GM19372 (cell line): ENCODE results near the gene PAPOLA.
A peak's percentile ranks its signal among the peaks of the same experiment; 100 is the strongest.
"Not testable (repeated sequence)": the region's sequence is repeated elsewhere in the genome, so short reads cannot be mapped to it uniquely, and the experiment has no call there.

ENCODE experiments used
- ATAC-seq: cut with Tn5 transposase; IDR thresholded peaks from one replicate; pipeline ENCODE4 v1.9.1; 2021; ENCODE audit warnings: mild to moderate bottlenecking, low read depth, moderate library complexity; ENCODE audit not compliant: unreplicated experiment

The PAPOLA gene

DNA sequence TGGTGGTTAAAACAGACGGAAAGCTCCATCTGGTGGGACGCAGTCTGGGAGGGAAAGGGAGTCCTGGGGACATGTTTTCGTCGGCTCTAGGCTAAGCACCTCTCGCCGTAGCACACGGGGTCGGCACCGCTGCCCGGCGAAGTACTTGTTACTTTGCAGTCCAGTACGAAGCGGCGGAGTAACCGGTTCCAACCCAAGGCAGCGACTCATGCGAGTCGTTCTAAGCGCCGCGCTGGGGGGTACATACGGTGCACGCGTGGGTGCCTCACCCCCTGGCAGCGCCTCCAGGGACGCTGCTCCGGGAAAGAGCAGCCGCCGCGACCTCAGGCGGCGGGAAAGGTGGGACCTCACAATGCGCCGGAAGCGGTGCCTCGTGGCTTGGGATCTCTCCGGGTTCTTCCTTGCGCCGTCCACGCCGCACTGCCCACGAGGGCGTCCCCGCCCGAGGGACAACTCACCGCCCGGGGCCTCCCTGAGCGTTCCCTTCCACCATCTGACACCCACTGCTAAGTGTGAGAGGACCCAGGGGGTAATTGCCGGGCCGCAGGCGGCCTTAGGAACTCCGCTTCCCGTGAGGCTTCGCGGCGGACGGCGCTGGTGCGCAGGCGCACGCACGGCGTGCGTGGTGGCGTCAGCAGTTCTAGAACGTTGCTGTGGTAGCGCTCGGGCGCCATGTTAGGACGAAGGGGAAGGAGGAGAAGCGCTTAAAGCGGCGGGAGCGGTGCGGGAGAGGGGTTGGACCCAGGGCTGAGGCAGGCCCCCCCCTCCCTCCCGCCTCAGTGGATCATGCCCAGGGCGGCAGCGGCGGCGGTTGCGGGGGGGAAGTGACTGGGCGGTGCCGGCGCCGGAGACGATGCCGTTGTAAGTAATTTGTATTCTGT lies at the start of gene PAPOLA:
Gene PAPOLA (plus strand): TSS at position 643 of the 881 bp plus-strand sequence. CDS start 211 bp downstream, at position 854.
- peak; percentile 85 for ATAC-seq

DNA sequence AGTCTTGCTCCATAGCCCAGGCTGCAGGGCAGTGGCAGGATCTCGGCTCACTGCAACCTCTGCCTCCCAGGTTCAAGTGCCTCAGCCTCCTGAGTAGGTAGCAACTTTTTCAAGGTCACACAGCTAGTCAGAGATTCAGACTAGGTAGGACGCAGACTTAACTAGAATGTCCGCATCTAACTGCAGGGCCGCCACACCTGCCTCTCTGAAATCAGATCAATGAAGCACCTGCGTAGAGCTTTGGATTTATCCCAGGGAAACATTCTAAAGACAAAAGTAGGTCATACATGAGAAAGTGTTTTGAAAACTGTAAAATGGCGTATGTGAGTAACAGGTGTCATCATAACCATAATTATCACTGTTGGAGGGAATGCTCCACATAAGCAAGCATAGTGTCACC lies 49.5 kb upstream of the PAPOLA start:
- no peak for ATAC-seq

DNA sequence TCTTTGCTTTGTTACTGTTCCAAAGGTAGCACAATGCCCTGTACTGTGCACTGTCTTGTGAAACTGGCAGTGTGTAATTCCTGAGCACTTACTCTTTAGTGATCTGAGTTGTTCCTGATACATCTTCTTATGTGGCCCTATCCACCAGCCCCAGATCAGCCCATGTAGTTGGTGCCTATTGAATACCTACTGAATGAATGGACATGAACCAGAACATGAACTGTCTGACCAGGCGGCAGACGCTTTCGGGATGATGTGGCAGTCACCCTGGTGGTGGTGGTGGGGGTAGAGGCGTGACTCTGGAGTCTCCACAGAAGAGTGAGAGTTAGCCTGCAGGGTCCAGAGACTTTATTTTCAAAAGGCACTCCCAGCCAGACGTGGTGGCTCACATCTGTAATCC lies 46.6 kb upstream of the PAPOLA start:
- ATAC-seq: no peak

DNA sequence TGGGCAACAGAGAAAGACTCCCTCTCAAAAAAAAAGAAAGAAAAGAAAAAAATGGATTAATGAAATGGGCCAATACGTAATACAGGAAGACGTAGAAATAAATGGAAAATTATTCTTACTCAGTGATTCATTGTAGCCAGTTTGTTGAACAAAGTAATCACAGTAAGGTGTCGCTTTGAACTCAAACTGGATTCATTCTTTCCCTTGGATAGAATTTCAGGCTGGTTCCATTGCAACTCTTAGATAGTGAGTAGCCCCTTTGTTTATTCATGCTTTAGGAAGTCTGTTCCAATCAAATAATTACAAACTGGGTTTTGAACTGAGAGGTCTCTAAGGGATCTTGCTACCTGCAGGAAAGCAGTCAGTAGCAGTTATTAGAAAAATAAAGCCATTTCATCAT lies 42.3 kb upstream of the PAPOLA start:
- no peak for ATAC-seq

DNA sequence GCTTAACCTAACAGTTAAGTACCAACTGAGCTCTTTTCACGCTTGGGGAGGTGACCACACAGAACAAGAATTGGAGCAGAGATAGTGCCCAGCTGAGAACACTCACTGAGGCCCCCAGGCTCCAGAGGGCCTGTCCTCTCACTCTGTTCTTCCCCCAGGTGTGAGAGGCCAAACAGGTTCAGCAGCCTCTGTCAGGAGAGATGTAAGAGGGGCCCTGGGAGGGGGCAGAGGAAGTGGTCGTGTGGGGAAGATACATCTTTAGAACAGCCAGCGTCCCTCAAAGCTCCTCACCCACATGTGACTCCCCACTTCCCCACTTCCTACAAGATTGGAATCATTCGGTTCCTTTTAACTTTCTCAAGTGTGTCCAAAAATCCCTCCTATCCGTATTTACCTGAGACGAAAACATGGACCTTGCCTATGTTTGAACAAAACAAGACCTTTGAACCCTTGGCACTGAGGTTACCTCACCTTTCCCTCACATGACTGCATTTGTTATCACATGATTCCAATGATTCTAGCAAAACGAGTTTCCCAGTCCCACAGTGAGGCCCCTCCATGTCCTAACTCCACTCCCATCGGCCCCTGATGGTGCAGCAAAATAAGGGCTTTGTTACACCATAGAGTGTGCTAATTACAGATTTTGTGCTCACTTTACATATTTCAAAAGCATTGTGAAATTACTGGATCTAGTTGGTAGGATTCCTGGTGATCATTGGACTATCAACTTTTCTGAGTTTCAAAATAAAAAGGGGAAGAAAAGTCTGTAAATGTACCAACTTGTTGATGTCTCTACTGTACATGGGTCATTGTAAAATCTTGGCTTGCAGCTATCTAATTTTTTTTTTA lies 40.0 kb upstream of the PAPOLA start:
- no peak for ATAC-seq

DNA sequence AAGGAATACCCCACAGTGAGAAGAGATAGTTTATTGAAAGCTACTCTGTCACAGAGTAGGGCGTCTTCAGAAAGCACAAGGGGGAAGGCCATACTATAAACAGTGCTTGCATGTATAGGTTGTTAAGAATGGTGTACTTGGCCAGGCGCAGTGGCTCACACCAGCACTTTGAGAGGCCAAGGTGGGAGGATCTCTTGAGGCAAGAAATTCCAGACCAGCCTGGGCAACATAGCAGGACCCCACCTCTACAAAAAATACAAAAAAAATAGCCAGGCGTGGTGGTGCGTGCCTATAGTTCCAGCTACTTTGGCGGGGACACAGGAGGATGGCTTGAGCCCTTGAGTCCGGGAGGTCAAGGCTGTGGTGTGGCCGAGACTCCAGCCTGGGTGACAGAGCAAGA lies 38.0 kb upstream of the PAPOLA start:
- ATAC-seq: no peak

DNA sequence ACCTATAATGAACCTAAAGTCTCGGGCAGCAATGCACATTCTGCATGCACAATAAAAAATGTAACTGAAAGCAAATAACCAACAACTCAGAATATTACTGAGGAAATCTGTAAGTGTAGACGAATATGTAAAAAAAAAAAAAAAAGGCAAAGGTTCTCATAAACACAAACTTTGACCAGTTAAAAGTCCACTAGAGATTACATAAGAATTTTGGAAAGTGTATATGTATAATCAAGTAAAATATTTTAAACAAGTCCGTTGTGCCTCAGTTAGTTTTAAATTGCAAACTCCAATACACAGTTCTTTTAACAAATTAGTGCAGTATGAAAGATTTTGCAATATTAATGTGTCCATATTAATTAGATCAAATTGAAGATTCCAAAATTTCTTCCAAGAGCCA lies 35.3 kb upstream of the PAPOLA start:
- no peak for ATAC-seq

DNA sequence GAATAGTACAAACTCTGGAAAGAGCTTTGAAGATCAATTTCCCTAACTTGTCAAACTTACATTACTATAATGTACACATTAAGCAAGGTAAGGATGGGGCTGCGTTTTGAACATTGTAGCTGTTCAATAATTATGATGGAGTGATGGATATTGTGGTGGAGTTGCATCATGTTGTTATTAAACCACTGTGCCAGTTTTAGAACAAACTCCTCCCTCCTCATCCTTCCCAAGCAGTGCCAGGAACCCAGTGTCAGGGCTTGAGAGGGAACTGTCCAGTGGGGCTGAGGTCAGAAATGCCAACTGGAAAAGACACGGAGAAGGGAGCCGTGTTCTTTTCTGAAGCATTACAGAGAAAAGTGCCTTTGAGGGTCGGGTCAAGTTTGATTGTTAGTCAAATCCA lies 31.9 kb upstream of the PAPOLA start:
- ATAC-seq: no peak

DNA sequence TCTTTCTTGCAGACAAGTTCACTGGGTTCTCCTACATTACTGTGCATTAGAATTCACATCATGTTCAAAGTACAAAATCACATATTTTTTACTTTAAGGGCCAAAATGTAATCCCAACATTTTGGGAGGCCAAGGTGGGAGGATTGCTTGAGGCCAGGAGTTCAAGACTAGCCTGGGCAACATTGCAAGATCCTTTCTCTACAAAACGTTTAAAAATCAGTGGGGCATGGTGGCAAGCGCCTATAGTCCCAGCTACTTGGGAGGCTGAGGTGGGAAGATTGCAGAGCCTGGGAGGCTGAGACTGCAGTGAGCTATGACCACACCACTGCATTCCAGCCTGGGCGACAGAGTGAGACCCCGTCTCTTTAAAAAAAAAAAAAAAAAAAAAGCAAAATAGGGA lies 31.2 kb upstream of the PAPOLA start:
- ATAC-seq: not testable (repeated sequence)

DNA sequence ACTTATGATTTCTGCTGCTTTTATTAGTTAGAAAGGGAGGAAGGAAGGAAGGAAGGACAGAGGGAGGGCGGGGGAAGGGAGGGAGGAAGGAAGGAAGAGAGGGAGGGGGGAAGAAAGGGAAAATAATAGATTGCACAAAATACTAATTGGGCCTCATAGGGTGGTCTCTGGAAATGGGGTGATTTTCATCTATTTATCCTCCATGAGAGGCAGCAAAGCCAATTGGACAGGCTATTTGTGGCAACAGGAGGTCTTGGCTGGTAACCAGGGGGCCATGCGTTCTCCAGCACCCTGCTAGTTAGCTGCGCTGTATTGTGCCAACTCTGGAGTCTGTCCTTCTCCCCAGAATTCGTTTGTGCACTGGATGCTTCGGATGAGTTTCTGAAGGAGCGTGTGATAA lies 24.1 kb upstream of the PAPOLA start:
- no peak for ATAC-seq

DNA sequence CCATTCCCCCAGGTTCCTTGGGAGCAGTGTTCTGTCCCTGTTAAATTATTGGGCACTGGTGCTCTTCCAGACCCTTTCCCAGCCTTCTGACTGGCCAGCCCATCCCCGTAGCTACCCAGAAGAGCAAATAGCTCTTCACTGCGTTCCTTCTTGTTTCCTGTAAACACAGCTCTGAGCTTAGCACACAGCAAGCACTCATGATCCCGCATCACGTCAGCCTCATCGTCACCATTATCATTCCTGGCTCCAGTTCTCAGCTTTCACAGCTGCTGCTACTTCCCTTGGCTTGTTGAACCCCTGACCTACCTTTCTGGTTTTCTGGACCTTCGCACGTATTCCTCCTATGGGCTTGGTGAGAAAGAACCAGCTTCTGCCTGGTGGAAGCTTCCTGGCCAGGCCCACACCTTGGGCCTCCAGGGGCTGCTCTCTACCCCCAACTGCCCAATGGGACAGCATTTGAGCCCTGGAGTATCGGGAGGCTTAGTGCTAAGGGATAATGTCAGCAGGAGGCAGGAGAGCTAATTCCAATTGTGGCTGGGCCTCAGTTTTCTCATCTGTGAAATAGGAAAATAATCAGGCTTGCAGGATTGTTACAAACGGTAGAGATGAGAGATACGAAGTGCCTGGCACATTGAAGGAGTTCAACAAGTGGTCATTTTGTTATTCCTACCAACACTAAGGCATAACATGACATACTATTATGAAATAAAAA lies 22.6 kb upstream of the PAPOLA start:
- no peak for ATAC-seq

DNA sequence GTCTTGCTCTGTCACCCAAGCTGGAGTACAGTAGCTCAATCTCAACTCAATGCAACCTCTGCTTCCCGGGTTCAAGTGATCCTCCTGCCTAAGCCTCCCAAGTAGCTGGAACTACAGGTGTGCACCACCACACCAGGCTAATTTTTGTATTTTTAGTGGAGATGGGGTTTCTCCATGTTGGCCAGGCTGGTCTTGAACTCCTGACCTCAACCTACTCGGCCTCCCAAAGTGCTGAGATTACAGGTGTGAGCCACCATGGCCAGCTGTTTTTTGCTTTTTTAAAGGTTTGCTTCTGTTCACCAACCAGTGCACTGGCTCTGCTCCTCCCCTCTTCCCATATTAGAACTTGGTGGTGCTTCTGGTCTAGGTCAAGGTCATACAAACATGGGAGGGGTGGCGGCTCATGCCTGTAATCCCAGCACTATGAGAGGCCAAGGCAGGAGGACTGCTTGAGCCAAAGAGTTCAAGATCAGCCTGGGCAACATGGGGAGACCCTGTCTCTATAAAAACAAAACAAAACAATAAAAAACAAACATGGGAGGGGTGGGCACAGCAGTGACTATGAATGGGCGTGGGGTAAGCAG lies 20.4 kb upstream of the PAPOLA start:
- no peak for ATAC-seq

DNA sequence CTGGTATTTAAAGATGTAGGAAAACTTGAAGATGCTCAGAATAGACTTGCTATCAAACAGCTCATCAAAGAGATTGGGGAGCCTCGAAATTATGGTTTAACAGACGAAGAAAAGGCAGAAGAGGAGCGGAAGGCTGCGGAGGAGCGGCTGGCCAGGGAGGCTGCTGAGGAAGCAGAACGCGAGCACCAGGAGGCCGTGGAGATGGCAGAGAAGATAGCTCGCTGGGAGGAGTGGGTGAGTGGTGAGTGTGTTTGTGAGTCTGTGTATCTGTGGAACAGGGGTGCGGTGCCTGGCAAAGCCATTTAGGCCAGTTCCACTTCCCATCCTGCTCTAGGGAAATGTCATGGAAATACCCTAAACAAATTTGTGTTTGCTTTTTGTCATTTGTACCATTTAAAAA lies 19.2 kb upstream of the PAPOLA start:
- no peak for ATAC-seq

DNA sequence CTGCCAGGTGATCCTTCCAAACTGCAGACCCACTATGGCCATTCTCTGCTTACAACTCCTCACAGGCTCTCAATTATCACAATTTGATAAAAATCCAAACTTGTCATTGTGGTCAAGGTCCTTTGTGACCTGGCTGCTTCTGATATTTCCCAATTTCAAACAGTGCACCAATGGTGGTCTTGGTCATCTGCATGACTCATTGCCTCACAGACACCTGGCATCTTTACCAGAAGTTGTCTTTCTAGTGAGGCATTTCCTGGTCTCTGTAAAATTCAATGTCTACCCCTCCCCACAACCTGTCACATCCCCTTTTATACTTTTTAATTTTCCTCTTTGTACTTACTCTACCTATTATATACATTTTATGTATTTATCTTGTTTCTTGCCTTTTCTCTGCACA lies 17.8 kb upstream of the PAPOLA start:
- ATAC-seq: no peak

DNA sequence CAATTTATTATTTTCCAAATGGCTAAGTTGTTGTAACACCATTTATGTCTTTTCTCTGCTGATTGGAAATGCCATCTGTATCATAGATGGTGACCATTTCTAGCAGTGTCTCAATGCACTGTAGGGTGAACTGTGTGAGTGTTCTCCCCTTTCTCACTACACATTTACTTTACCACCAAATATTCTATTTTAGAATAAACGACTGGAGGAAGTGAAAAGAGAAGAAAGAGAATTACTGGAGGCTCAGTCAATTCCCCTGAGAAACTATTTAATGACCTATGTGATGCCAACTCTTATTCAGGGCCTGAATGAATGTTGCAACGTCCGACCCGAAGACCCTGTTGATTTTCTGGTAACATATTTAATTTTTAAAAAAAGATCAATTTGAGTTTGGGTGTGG lies 15.5 kb upstream of the PAPOLA start:
- peak; percentile 61 for ATAC-seq

DNA sequence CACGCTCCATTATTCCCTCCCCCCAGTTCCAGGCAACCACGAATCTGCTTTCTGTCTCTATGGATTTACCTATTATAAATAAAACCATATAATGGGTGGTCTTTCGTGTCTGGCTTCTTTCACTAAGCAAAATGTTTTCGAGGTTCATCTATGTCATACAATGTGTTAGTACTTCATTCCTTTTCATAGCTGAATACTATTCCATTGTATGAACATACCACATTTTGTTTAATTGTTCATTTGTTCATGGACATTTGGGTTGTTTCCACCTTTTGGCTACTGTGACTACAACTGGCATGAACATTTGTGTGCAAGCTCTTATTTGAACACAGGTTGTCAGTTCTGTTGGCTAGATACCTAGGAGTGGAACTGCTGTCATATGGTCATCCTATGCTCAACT lies 12.9 kb upstream of the PAPOLA start:
- no peak for ATAC-seq

DNA sequence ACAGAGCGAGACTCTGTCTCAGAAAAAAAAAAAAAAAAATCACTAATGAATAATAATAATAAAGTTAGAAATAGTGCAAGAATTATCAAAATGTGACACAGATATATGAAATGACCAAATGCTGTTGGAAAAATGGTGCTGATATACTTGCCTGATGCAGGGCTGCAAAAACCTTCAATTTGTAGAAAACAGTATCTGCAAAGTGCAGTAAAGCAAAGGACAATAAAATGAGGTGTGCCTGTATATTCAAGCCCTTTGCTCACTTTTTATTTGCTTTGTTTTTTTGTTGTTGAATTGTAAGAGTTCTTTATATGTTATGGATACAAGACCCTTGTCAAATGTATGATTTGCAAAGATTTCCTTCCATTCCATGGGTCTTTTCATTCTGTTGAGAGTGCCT lies 9.0 kb upstream of the PAPOLA start:
- ATAC-seq: no peak

DNA sequence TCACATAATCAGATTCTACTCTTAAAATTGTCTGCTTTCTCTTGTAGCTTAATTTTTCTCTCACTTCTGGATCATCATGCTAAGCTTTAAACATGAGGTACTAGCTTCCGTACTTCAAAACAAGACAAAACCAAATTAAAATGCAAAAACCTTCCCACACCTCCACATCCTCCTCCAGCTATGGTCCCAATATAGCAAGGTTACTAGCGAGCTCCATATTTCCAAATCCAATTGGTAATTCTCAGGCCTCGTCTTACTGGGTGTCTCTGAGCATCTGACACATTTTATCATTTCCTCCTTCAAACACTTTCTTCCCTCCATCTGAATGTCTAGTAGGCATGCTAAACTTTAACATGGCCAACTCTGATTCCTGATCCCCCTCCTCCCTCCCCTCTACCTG lies 7.9 kb upstream of the PAPOLA start:
- ATAC-seq: no peak

DNA sequence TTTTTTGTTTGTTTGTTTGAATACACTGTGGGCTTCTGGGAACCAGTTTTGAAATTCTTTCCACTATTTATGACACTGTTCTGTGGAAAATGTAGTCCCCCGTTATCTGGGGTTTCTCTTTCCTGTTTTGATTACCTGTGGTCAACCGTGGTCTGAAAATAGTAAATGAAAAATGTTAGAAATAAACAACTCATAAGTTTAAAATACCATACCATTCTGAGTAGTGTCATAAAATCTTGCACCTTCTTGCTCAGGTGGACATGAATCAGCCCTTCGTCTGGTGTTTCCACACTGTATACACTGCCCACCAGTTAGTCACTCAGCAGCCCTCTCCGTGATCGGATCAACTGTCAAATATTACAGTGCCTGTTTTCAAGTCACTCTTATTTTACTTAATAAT lies 5.1 kb upstream of the PAPOLA start:
- ATAC-seq: no peak

DNA sequence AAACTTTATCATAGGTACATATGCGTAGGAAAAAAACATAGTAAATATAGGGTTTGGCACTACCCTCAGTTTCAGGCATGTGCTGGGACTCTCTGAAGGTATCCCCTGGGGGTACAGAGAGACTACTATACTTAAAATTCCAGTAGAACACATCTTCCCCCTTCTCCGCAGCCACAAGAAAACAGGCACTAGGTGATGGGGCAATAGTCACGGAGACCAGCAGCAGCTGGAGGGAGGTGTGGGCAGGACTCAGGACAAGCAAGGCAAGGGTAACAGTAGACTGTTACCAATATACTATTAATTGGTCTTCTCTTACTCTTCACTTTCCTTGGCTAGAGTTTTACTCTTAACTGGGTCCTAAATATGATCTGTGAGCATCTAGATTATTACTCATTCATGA lies 4.6 kb upstream of the PAPOLA start:
- no peak for ATAC-seq
